HT-29 (cell line): ENCODE data around the gene NQO1. TPM values are rescaled to one million over a fixed set of nuclear protein-coding genes. Genes with fewer than 3 reads are reported as not detected.

Source experiments
- total RNA-seq: library from RNA; depleted of rRNA; stranded (reverse); fragments of >200 nt; shearing (Covaris generic); gene quantifications from 2 replicates; pipeline ENCODE4 v1.2.3, GENCODE V29; 2014; rRNA removed

The NQO1 gene
- total RNA-seq, 1 experiment from 2014 or later = 560 TPM

Other genes with a start within 250 kb of the NQO1 start
- 6.3 and 10.8 TPM in 2 replicates for gene NFAT5, start 160.6 kb downstream of the NQO1 start, total RNA-seq
- 37.2 and 39.7 TPM in 2 replicates for gene NOB1, start 28.4 kb upstream of the NQO1 start, total RNA-seq
- 38.1 and 40.1 TPM in 2 replicates for gene WWP2, start 35.8 kb upstream of the NQO1 start, total RNA-seq
- not detected in 2 replicates for gene CLEC18A, start 224.8 kb upstream of the NQO1 start, total RNA-seq